ENCODE data around the gene PROSER3. TPM values are rescaled to one million over a fixed set of nuclear protein-coding genes. Genes with fewer than 3 reads are reported as not detected.

Gene PROSER3
- total RNA-seq, 3 donors from 2014 or later (not counting 1 experiment from before 2014, with no cell fraction given) = 33.1 to 40.2 (median 35.9) TPM

DNA sequence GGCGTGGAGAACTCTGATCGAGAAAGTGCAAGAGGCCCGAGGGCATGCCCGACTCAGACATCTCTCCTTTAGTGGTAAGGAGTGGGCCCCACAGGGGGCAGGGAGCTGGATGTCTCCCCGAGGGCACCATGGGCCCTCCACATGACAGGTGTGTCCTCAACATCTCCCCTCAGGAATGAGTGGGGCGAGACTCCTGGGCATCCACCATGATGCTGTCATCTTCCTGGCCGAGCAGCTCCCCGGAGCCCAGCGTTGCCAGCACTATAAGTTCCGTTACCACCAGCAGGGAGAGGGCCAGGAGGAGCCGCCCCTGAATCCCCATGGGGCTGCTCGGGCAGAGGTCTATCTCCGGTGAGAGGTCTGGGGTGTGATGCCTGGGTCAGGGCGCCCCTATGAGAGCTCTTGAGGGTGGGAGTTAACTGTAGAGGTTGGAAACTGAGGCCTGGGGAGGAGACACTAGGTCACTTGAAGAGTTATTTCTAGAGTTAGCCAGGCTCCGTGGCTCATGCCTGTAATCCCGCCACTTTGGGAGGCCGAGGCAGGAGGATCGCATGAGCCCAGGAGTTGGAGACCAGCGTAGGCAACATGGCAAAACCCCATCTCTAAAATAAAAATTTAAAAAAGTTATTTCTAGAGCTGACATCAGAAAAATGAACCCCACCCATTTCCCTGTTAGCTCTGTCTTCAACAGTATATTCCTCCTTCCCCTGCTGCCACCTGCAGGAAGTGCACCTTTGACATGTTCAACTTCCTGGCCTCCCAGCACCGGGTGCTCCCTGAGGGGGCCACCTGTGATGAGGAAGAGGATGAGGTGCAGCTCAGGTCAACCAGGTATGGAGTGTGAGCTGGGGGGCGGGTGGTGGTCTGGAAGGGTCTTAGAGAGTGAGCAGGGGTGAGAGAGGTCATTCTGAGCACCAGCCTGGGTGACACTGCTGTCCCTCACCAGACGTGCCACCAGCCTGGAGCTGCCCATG, 20.8 kb upstream of the PROSER3 start:
- peaks cover 15 to 44% of the 10 kb centered on the region in 2 donors for H3K4me1 Mint-ChIP-seq

DNA sequence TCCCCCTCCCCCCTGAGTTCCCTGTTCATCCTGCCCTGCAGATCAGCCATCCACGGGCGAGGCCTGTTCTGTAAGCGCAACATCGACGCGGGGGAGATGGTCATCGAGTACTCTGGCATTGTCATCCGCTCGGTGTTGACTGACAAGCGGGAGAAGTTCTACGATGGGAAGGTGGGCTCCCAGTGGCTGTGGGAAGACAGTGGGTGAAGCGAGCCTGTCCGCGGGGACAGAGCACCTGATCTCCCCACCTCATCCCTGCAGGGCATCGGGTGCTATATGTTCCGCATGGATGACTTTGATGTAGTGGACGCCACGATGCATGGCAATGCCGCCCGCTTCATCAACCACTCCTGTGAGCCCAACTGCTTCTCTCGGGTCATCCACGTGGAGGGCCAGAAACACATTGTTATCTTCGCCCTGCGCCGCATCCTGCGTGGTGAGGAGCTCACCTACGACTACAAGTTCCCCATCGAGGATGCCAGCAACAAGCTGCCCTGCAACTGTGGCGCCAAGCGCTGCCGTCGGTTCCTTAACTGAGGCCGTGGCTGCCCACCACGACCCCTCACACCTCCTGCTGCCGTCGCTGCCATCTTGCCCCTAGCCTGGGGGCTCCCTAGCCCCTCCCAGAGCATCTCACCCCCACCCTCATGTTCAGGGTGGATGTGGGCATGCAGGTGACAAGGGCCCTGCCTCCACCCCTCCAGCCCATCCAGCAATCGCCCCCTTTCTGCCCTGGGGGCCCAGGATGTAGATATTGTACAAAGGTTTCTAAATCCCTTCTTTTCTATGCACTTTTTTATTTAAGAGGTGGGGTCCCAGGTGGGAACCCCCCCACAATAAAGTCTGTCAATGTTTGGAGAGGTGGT, 19.7 kb upstream of the PROSER3 start:
- peaks cover 48% of the 10 kb centered on the region for H3K36me3 ChIP-seq (ENCODE audit: control insufficient read depth, insufficient read depth, low read length)
- no peak for ATAC-seq
- H3K36me3 Mint-ChIP-seq = no peaks in the 10 kb centered on the region
- H3K27me3 Mint-ChIP-seq (ENCODE audit: low read depth in 2 of 2) = no peaks in the 10 kb centered on the region
- intact Hi-C loops (cut with micrococcal nuclease) = no loop called here
- TF ChIP-seq, protein P1, sequence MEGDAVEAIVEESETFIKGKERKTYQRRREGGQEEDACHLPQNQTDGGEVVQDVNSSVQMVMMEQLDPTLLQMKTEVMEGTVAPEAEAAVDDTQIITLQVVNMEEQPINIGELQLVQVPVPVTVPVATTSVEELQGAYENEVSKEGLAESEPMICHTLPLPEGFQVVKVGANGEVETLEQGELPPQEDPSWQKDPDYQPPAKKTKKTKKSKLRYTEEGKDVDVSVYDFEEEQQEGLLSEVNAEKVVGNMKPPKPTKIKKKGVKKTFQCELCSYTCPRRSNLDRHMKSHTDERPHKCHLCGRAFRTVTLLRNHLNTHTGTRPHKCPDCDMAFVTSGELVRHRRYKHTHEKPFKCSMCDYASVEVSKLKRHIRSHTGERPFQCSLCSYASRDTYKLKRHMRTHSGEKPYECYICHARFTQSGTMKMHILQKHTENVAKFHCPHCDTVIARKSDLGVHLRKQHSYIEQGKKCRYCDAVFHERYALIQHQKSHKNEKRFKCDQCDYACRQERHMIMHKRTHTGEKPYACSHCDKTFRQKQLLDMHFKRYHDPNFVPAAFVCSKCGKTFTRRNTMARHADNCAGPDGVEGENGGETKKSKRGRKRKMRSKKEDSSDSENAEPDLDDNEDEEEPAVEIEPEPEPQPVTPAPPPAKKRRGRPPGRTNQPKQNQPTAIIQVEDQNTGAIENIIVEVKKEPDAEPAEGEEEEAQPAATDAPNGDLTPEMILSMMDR (IDR thresholded peaks at IDR 0.05) = no peak
- no peak overlapping the region for H3K4me3 ChIP-seq (ENCODE audit: low read length)
- H3K9me3 Mint-ChIP-seq = no peaks in the 10 kb centered on the region
- peaks cover 34% of the 10 kb centered on the region for H3K4me1 ChIP-seq (ENCODE audit: control insufficient read depth, insufficient read depth, low read length)
- DNase-seq = no peak
- no peaks in the 10 kb centered on the region for H3K27me3 ChIP-seq (ENCODE audit: control insufficient read depth, insufficient read depth, low read length)
- peaks cover 21 to 51% of the 10 kb centered on the region in 2 donors for H3K4me1 Mint-ChIP-seq
- no peaks in the 10 kb centered on the region for H3K9me3 ChIP-seq (ENCODE audit: control insufficient read depth, insufficient read depth, low read length)
- WGBS (ENCODE audit: insufficient coverage) = 90% methylated on average over 36 of the region's 37 CpGs
- H3K4me3 Mint-ChIP-seq = no peak overlapping the region
- H3K27ac Mint-ChIP-seq = no peak overlapping the region
- H3K27ac ChIP-seq (ENCODE audit: low read length) = no peak overlapping the region

More for the DNA sequence above, 20.8 kb upstream of the PROSER3 start:
- Mint-ChIP-seq H3K27ac (peak overlapping the region in 1 of 2 donors; percentile 42), H3K27me3 (ENCODE audit: low read depth in 2 of 2) (no peaks in the 10 kb centered on the region), H3K4me3 (no peak overlapping the region), H3K36me3 (no peaks in the 10 kb centered on the region), H3K9me3 (no peaks in the 10 kb centered on the region)
- DNase-seq (peak in 1 of 2 donors; percentile 57), ATAC-seq (no peak)
- intact Hi-C loops (cut with micrococcal nuclease) = no loop called here
- TF ChIP-seq, protein P1 (IDR thresholded peaks at IDR 0.05) = no peak
- peaks cover 53% of the 10 kb centered on the region for H3K36me3 ChIP-seq (ENCODE audit: control insufficient read depth, insufficient read depth, low read length)
- H3K4me1 ChIP-seq (ENCODE audit: control insufficient read depth, insufficient read depth, low read length) = peaks cover 24% of the 10 kb centered on the region
- WGBS (ENCODE audit: insufficient coverage) = 89% methylated on average over 22 of the region's 22 CpGs
- H3K27ac ChIP-seq (ENCODE audit: low read length) = no peak overlapping the region
- H3K4me3 ChIP-seq (ENCODE audit: low read length) = no peak overlapping the region
- no peaks in the 10 kb centered on the region for H3K27me3 ChIP-seq (ENCODE audit: control insufficient read depth, insufficient read depth, low read length)
- H3K9me3 ChIP-seq (ENCODE audit: control insufficient read depth, insufficient read depth, low read length) = no peaks in the 10 kb centered on the region

DNA sequence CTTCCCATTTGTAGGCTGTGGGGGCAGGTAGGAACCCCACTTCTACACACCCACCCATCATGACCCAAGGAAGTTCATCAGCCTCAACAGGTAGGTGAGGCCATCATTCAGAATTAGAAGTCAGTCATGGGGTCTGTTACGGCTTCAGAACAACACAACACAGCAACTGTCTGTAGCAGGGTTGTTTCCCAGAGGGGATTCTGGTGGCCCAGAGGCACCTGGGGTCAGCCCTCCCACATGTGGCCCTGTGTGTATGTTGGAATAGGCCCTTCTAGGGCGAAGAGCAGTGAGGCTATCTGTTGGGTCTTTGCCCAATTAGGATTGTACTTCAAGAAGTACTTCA, 19.1 kb upstream of the PROSER3 start:
- peaks cover 42% of the 10 kb centered on the region for H3K36me3 ChIP-seq (ENCODE audit: control insufficient read depth, insufficient read depth, low read length)
- intact Hi-C loops (cut with micrococcal nuclease) = no loop called here
- H3K4me3 Mint-ChIP-seq = peak overlapping the region; percentile 31
- WGBS (ENCODE audit: insufficient coverage) = 100% methylated on average over 2 of the region's 2 CpGs
- no peaks in the 10 kb centered on the region for H3K9me3 ChIP-seq (ENCODE audit: control insufficient read depth, insufficient read depth, low read length)
- H3K27me3 ChIP-seq (ENCODE audit: control insufficient read depth, insufficient read depth, low read length) = no peaks in the 10 kb centered on the region
- H3K27ac ChIP-seq (ENCODE audit: low read length) = no peak overlapping the region
- DNase-seq (no peak), ATAC-seq (no peak)
- H3K4me1 Mint-ChIP-seq = peaks cover 19 to 48% of the 10 kb centered on the region in 2 donors
- H3K27ac Mint-ChIP-seq = no peak overlapping the region
- H3K4me3 ChIP-seq (ENCODE audit: low read length) = no peak overlapping the region
- no peaks in the 10 kb centered on the region for H3K36me3 Mint-ChIP-seq
- no peaks in the 10 kb centered on the region for H3K9me3 Mint-ChIP-seq
- H3K4me1 ChIP-seq (ENCODE audit: control insufficient read depth, insufficient read depth, low read length) = peaks cover 41% of the 10 kb centered on the region
- TF ChIP-seq, protein P1 (IDR thresholded peaks at IDR 0.05) = no peak
- no peaks in the 10 kb centered on the region for H3K27me3 Mint-ChIP-seq (ENCODE audit: low read depth in 2 of 2)

Measured in natural killer cell (primary cell).